GM23338 (cell line): ENCODE data around the gene IL17A. TPM values are rescaled to one million over a fixed set of nuclear protein-coding genes. Genes with fewer than 3 reads are reported as not detected.
"Not testable (repeated sequence)": the region's sequence is repeated elsewhere in the genome, so short reads cannot be mapped to it uniquely, and the experiment has no call there.

Source experiments
- ATAC-seq: fragments of 200-7000 bp; cut with Tn5 transposase; 3 replicates; pipeline ENCODE4 v1.9.1; 2020
- DNase-seq: peaks from one replicate; pipeline ENCODE4 v3.0.0-alpha.2; 2015; ENCODE audit warnings: low spot score
- H2AFZ ChIP-seq: fragments of 200-600 bp; sonication (generic); 2 replicates; pipeline ENCODE4 v1.8.0; 2016; ENCODE audit warnings: antibody characterized with exemption, mild to moderate bottlenecking, moderate library complexity
- H3F3A ChIP-seq: fragments of 200-600 bp; sonication (generic); replicated peaks from 2 replicates; pipeline ENCODE4 v1.8.0; 2017; ENCODE audit warnings: antibody characterized with exemption, mixed run types, low read depth
- H3K27ac ChIP-seq: fragments of 200-600 bp; sonication (generic); 2 replicates; pipeline ENCODE4 v1.6.1; 2016; ENCODE audit warnings: low read depth
- H3K27me3 ChIP-seq: fragments of 200-600 bp; sonication (generic); 2 replicates; pipeline ENCODE4 v1.8.0; 2016; ENCODE audit warnings: mild to moderate bottlenecking, mixed run types, moderate library complexity; ENCODE audit not compliant: insufficient read depth
- H3K36me3 ChIP-seq: fragments of 200-600 bp; sonication (generic); 2 replicates; pipeline ENCODE4 v1.8.0; 2016; ENCODE audit warnings: mild to moderate bottlenecking; ENCODE audit not compliant: insufficient read depth
- H3K4me1 ChIP-seq: fragments of 200-600 bp; sonication (generic); 2 replicates; pipeline ENCODE4 v1.8.0; 2016; ENCODE audit warnings: mild to moderate bottlenecking, moderate library complexity; ENCODE audit not compliant: insufficient read depth
- H3K4me2 ChIP-seq: fragments of 200-600 bp; sonication (generic); 2 replicates; pipeline ENCODE4 v1.7.1; 2017; ENCODE audit warnings: mixed run types
- H3K4me3 ChIP-seq: fragments of 200-600 bp; sonication (generic); 2 replicates; pipeline ENCODE4 v1.6.1; 2016; ENCODE audit warnings: mixed run types
- H3K79me2 ChIP-seq: fragments of 200-600 bp; sonication (generic); replicated peaks from 2 replicates; pipeline ENCODE4 v1.8.0; 2017; ENCODE audit warnings: mild to moderate bottlenecking; ENCODE audit not compliant: insufficient read depth
- H3K9me2 ChIP-seq: fragments of 200-600 bp; sonication (generic); 2 replicates; pipeline ENCODE4 v1.8.0; 2017; ENCODE audit not compliant: insufficient read depth
- H4K20me1 ChIP-seq: fragments of 200-600 bp; sonication (generic); replicated peaks from 2 replicates; pipeline ENCODE4 v1.8.0; 2017; ENCODE audit warnings: mild to moderate bottlenecking; ENCODE audit not compliant: insufficient read depth
- H3K27ac Mint-ChIP-seq: 2 replicates; pipeline ENCODE4 v1.8.0; 2020; ENCODE audit warnings: inconsistent platforms, mild to moderate bottlenecking, moderate library complexity, mixed read lengths
- H3K27me3 Mint-ChIP-seq: 3 replicates; pipeline ENCODE4 v1.8.0; 2022; ENCODE audit warnings: low read depth, mild to moderate bottlenecking, moderate library complexity, mixed read lengths, inconsistent platforms; ENCODE audit not compliant: insufficient read depth, poor library complexity
- H3K36me3 Mint-ChIP-seq: 3 replicates; pipeline ENCODE4 v1.8.0; 2021; ENCODE audit warnings: low read depth, mild to moderate bottlenecking, inconsistent platforms, moderate library complexity, mixed read lengths
- H3K4me1 Mint-ChIP-seq: 3 replicates; pipeline ENCODE4 v1.8.0; 2020; ENCODE audit warnings: mild to moderate bottlenecking, inconsistent platforms, mixed read lengths
- H3K4me3 Mint-ChIP-seq: 3 replicates; pipeline ENCODE4 v1.8.0; 2021; ENCODE audit warnings: moderate library complexity, mild to moderate bottlenecking, inconsistent platforms, mixed read lengths
- H3K9me3 Mint-ChIP-seq: 3 replicates; pipeline ENCODE4 v1.8.0; 2020; ENCODE audit warnings: moderate library complexity, mild to moderate bottlenecking, inconsistent platforms, mixed read lengths
- CREB1 ChIP-seq: fragments of 250-450 bp; sonication (Bioruptor Pico); IDR thresholded peaks from 2 replicates; pipeline ENCODE4 v1.5.0; 2020; ENCODE audit warnings: low read depth, mild to moderate bottlenecking, moderate library complexity
- CTCF ChIP-seq, 2 experiments: fragments of 200-600 bp in 1 of 2; sonication (generic) in 1 of 2; conservative IDR thresholded peaks; 2 replicates each; pipeline versions ENCODE4 v1.5.1 to v1.6.1; 2016 to 2017; ENCODE audit warnings: antibody characterized with exemption in 2 of 2, low read depth in 2 of 2, mild to moderate bottlenecking in 2 of 2, moderate library complexity in 1 of 2
- EZH2 ChIP-seq: fragments of 200-600 bp; sonication (generic); IDR thresholded peaks from one replicate; pipeline ENCODE4 v1.8.0; 2017; ENCODE audit warnings: antibody characterized with exemption, mild to moderate bottlenecking, low read depth; ENCODE audit not compliant: unreplicated experiment
- EZH2phosphoT487 ChIP-seq: fragments of 200-600 bp; sonication (generic); IDR thresholded peaks from one replicate; pipeline ENCODE4 v1.8.1; 2018; ENCODE audit warnings: antibody characterized with exemption; ENCODE audit not compliant: unreplicated experiment
- JUNB ChIP-seq: IDR thresholded peaks from one replicate; pipeline ENCODE4 v1.6.1; 2016; ENCODE audit warnings: antibody characterized with exemption; ENCODE audit not compliant: unreplicated experiment
- NANOG ChIP-seq: IDR thresholded peaks from 2 replicates; pipeline ENCODE4 v1.6.1; 2016; ENCODE audit warnings: antibody characterized with exemption, borderline replicate concordance
- POLR2AphosphoS5 ChIP-seq: IDR thresholded peaks from 2 replicates; pipeline ENCODE4 v1.6.1; 2016; ENCODE audit warnings: antibody characterized with exemption, low read depth
- REST ChIP-seq: IDR thresholded peaks from one replicate; pipeline ENCODE4 v1.6.1; 2018; ENCODE audit warnings: antibody characterized with exemption; ENCODE audit not compliant: unreplicated experiment
- ZNF114 ChIP-seq: fragments of 250-450 bp; sonication (Bioruptor Pico); IDR thresholded peaks from 2 replicates; pipeline ENCODE4 v1.5.0; 2020; ENCODE audit warnings: mild to moderate bottlenecking, moderate library complexity
- ZNF331 ChIP-seq: fragments of 250-450 bp; sonication (Bioruptor Pico); IDR thresholded peaks from 2 replicates; pipeline ENCODE4 v1.5.0; 2020; ENCODE audit warnings: low read depth, mild to moderate bottlenecking, moderate library complexity
- ZNF462 ChIP-seq: fragments of 250-450 bp; sonication (Bioruptor Pico); IDR thresholded peaks from 2 replicates; pipeline ENCODE4 v1.5.0; 2020; ENCODE audit warnings: mild to moderate bottlenecking, moderate library complexity
- polyA plus RNA-seq: library from polyadenylated mRNA; unstranded; fragments of >200 nt; fragmentation: Nextera tagmentation; extraction: Ambion mirVana; gene quantifications from 2 replicates; pipeline ENCODE4 v1.2.1, GENCODE V29; 2016
- total RNA-seq: library from RNA; depleted of rRNA; stranded (reverse); fragments of >200 nt; shearing (Covaris generic); gene quantifications from 2 replicates; pipeline ENCODE4 v1.2.3, GENCODE V29; 2014

Gene IL17A
- total and polyA plus RNA-seq, 2 experiments from 2014 or later, result not detected

GRCh38 chr6:52195886-52196285 is 9.7 kb downstream of the IL17A start:
- Histone ChIP-seq H3K79me2 (no peaks in the 10 kb centered on the region), H3K4me3 (no peak overlapping the region), H3F3A (no peaks in the 10 kb centered on the region), H3K36me3 (peaks cover 6% of the 10 kb centered on the region; the same call in 1 of the 2 replicates), H4K20me1 (no peaks in the 10 kb centered on the region), H3K9me2 (peaks cover 28% of the 10 kb centered on the region), H3K27me3 (no peaks in the 10 kb centered on the region), H3K4me2 (no peak overlapping the region), H3K4me1 (no peaks in the 10 kb centered on the region), H3K27ac (no peak overlapping the region), H2AFZ (no peak overlapping the region)
- DNase-seq (no peak), ATAC-seq (no peak)
- no peaks in the 10 kb centered on the region for H3K27me3 Mint-ChIP-seq
- H3K4me1 Mint-ChIP-seq, result peaks cover 2% of the 10 kb centered on the region; the same call in 1 of the 3 replicates
- H3K9me3 Mint-ChIP-seq, result peaks cover 30% of the 10 kb centered on the region
- H3K27ac Mint-ChIP-seq, result no peak overlapping the region
- H3K36me3 Mint-ChIP-seq, result peaks cover 24% of the 10 kb centered on the region
- H3K4me3 Mint-ChIP-seq, result no peak overlapping the region
- TF ChIP-seq CTCF (conservative IDR thresholded peaks at IDR 0.05; ENCODE audit: low read depth in 2 of 2) (no peak), EZH2 (no peak), REST (no peak), EZH2phosphoT487 (no peak), ZNF462 (CRISPR knock-in tag) (no peak), POLR2AphosphoS5 (no peak), CREB1 (no peak), ZNF331 (CRISPR knock-in tag) (no peak), ZNF114 (CRISPR knock-in tag) (no peak), NANOG (no peak), JUNB (no peak)

- not testable (repeated sequence) for H3K4me3 Mint-ChIP-seq, H3K4me1 ChIP-seq, H3K36me3 ChIP-seq, H3K4me3 ChIP-seq, H3F3A ChIP-seq, ATAC-seq, H3K27me3 ChIP-seq, H3K4me1 Mint-ChIP-seq, H3K27ac Mint-ChIP-seq, H3K79me2 ChIP-seq, H3K27me3 Mint-ChIP-seq, H4K20me1 ChIP-seq, H3K27ac ChIP-seq, H2AFZ ChIP-seq, H3K4me2 ChIP-seq
- peaks cover 41% of the 10 kb centered on the region for H3K9me3 Mint-ChIP-seq
- peak; percentile 40 for DNase-seq
- H3K9me2 ChIP-seq, result peaks cover 15% of the 10 kb centered on the region; the same call in 1 of the 2 replicates
- peaks cover 32% of the 10 kb centered on the region for H3K36me3 Mint-ChIP-seq
Observed at GRCh38 chr6:52200088-52200487, 13.9 kb downstream of the IL17A start.
